ENCODE measurements around the gene ADK.

The ADK gene

DNA sequence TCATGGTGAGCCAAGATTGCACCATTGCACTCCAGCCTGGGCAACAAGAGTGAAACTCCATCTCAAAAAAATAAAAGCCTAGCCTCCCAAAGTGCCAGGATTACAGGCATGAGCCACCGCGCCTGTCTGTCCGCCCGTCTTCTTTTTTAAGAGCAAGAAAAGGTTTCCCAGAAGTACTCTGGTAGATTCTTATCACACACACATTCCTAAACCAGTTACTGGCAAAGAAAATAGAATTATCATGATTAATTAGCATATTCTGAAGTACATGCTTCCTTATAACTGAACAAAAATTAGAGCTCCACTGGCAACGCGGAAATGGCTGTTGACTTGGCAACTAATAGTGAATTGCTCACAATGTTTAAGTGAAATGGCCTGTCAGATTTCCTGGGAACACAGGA is 87.0 kb downstream of the ADK start:
- DNase-seq (ENCODE audit: low read depth in 2 of 2) = no peak

DNA sequence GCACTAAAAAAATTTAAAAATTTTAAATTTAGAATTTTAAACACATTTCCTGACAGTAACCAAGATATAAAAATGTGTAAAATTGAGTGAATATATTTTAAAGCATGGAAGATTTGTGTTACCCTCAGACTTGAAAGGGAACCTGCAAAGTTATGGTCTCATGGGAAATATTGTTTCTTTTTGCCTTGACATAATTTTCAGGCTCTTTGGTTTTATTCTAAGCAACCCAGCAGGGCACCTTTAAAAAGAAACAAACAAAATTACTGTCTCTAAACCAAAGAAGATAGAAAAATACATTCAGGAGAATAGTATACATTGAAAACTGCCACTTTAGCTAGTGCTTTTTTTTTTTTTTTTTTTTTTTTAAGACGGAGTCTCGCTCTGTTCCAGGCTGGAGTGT is 87.5 kb downstream of the ADK start:
- no peak for DNase-seq (ENCODE audit: low read depth in 2 of 2)

DNA sequence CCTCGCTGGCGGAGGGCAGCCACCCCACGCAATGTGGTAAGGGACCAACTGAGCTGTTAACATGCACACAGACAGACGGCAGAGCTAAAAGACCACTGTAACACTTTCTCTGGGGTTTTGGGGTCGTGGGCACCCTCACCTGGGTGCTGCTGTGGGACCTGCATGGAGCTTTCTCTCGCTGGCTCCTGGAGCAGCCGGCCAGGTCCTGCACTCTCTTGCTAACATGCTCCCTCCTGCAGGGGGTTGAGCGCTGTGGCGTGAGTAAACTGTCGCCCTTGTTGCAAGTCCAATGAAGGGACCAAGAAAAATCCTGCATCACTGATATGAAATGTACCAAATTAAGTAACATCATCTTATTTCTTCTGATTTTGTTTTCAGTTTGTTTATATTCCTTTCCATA is 92.0 kb downstream of the ADK start:
- DNase-seq (ENCODE audit: low read depth in 2 of 2) = no peak

DNA sequence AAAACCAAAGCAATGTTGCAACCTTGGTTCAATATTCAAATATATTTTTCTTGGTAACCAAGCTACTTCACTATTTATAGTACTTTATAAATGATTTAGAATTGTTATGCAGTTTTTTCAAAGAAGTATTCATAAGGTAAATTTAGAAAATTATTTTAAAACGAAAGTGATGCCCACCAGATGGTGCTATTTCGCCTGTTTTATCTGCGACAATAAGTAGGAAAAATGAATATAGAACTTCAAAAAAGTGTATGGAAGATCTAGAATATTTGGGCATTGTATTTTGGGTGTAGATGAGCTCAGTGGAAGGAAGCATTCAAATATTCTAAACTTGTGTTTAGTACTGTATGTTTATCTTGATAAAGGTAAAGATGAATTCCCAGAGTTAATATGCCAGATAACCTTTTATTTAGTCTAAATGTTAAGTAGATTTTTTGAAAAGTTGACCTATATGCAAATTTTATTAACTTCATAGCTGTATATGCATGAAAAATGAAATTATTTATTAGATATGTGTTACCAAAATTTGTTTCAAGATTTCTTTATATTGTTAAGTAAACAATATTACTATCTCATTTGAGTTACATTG is 93.2 kb downstream of the ADK start:
- no peak for DNase-seq (ENCODE audit: low read depth in 2 of 2)

DNA sequence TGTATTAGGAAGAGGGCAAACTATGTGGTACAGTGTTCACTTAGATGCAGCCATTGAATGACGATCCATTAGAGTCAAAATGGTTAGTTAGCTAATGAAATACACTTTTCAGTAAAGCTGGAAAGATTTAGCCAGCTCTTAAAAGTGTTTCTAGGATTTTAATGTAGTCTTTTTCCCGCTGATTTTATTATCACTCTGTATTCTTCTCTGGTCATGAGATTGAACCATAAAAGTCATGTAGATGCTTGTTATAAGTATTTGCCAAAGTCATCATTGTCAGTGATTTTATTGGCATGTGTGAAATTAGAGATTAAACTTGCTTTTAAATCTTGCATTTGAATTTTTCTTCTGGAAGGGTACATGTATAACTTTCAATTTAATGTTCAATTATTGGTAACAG is 93.8 kb downstream of the ADK start:
- DNase-seq (ENCODE audit: low read depth in 2 of 2) = no peak

DNA sequence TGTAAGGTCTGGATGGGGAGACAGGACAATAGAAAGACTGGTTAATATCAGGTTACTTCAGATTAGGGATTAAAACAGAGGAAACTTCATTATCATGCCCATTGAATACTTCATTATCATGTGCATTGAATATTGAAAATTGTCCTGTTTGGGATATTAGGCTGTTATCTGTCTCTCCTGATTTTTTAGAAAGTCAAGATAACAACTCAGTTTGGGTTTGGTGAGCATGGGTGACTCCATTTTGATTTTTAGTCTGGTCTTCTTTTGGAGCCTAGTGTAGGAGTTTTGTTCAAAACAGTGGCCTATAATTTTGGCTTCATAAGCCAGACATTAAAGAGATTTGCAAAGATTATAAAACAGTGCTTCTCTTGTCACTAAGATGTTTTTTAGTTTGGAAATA is 95.5 kb downstream of the ADK start:
- no peak for DNase-seq (ENCODE audit: low read depth in 2 of 2)

DNA sequence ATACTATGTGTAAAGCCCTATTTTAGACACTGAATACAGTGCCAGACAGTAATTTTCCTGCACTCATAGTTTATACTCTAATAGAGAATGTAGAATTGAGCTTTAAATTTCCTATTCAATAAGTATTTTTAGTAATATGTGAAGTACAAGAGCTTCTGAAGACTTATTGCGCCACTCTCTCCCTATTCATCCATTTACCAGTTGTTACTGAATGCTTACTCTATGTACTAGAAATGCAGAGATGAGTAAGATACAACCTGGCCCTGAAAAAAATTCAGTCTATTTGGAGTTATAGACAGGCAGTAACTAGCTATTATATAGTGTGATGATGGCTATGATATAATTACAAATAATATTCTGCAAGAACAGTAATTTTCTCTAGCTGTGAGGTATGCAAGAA is 98.8 kb downstream of the ADK start:
- no peak for DNase-seq (ENCODE audit: low read depth in 2 of 2)

DNA sequence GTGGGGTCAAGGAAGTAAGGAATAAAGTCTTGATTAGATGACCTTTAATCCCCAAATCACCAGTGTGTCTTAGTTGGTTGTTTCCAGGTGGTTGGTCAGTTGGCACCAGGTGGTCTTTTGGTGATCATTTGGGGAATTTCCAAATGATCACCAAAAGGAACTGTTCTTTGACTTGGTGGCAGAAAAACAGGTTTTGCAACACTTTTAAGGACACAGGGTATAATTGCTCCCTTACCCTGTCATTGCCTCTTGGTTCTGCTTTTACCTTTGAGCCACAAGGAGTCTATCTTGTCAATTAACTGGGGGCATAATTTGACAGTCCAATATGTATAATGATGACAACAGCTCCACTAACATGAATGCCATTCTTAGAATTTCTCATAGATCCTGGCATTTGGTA is 104.2 kb downstream of the ADK start:
- no peak for DNase-seq (ENCODE audit: low read depth in 2 of 2)

DNA sequence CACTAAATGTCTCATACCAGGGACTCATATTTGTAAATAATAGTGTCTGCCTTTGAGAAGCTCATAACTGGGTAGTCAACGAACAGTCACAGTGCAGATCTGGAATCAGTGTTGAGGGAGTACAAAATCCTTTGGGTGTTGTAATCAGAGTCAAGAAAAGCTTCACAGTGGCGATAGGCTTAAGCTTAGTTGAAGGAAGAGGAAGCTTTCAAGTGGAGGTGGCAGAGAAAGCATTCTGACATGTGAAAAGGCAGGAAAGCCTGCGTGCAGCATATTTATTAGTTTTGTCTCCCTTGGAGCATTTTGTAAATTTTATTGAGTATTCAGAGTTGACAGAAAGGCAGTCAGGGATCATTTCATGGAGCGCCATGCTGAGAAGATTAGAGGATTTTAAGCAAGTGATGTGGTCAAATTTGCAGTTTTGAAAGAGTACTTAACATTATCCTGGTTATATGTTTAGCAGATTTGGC is 104.9 kb downstream of the ADK start:
- no peak for DNase-seq (ENCODE audit: low read depth in 2 of 2)

DNA sequence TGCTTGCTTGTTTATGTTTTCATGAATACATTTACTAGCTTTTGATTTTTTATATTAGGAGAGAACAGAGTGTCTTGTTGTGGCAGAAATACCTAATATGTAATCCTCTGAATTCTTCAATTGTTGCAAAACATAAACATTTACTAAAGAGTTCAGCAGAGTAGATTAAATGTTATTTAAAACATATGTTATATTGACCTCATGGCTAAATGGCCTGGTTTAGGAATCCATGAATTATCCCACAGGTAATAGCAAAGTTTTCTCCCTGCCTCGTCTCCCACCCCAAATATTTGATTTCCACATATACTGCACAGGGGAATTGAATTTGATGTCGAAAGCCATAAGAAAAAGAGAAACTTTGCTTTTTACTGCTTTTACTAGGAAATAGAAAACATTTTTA is 111.8 kb downstream of the ADK start:
- no peak for DNase-seq (ENCODE audit: low read depth in 2 of 2)

DNA sequence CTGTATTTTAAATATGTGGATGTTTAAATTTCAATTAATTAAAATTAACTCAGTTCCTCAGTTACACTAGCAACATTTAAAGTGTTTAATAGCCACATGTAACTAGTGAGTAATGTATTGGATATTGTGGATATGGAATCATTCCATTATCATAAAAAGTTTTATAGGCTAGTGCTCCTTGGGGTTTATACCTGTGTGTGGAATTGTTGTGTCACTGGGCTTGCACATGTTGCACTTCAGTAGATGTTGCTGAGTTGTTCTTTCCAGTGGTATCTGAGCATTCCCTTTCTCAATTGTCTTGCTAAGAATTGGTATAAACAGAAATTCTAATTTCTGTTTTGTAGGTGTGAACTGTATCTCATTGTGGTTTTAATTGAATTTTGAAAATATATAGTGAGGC is 113.0 kb downstream of the ADK start:
- DNase-seq (ENCODE audit: low read depth in 2 of 2) = no peak

DNA sequence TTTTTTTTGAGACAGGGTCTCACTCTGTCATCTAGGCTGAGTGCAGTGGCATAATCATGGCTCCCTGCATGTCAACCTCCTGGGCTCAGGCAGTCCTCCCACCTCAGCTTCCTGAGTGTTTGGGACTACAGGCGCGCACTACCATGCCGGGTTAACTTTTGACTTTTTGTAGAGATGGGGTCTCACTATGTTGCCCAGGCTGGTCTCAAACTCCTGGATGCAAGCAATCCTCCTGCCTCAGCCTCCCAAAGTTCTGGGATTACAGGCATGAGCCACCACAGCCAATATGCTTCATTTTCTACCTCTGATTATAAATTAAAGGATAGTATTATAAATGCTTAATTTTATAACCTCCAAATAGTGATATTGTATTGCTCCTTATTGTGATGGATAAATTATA is 121.3 kb downstream of the ADK start:
- no peak for DNase-seq (ENCODE audit: low read depth in 2 of 2)

DNA sequence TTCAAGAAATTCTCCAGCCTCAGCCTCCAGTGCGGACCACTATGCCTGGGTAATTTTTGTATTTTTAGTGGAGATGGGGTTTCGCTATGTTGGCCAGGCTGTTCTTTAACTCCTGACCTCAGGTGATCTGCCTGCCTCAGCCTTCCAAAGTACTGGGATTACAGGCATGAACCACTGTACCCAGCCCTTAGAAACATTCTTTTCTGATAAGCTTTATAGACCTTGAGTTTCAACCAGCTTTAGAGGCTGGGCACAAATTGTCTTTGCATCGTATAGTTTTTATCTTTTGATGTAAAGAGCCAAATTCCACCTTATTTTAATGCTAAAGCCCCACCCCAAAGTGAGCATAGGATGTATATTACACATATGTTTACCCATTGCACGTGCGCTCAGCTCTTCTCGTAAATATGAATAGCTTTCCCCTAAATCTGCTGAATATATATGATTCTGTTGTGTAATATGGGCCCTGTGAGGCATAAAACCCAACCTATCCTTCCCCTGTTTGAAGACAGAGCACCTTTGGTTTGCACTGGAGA is 124.8 kb downstream of the ADK start:
- no peak for DNase-seq (ENCODE audit: low read depth in 2 of 2)

DNA sequence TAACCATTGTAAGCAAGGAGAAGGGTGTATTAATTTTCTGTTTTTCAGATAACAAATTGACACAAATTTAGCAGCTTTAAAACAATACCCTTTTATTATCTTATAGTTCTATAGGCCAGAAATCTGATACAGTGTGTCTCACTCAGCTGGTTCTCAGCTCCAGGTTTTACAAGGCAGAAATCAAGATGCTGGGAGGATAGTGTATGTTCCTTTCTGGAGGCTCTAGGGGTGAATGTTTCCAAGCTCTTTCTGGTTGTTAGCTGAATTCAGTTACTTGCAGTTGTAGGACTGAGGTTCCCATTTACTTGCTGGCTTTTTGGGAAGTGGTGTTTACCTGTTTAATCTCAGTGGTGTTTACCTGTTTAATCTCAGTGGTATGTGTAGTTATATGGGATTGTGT is 125.4 kb downstream of the ADK start:
- DNase-seq (ENCODE audit: low read depth in 2 of 2) = no peak

DNA sequence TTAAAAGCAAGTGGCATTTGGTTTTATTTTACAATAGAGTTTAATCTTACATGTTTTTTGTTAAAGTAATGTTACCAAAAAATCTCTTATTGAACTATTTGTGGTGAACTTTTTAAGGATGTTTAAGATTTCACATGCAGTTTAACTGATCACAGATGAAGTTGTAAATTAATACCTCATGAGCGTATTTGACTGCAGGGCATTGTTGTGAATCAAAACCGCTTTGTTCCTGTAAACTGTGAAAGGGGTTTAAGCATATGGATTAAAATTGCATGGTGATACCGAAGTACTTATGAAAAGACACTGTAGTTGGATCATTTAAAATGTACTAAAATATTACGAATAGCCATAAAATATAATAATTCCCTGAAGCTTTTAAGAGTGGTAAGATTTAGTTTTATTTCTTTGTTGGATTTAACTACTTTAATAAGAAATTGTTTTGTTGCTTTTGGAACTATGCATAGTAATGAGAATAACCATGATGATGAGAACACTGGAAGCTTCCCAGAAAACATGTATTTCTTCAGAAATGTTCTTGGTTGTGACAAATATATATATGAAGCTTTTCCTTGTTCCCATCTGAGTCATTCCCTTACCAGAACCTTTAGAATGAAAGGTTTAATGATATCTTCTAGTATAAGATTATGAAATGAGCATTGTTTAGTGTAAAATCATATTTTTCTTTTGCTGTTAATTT is 131.3 kb downstream of the ADK start:
- peak; percentile 76 to 77 for DNase-seq (ENCODE audit: low read depth in 2 of 2)

DNA sequence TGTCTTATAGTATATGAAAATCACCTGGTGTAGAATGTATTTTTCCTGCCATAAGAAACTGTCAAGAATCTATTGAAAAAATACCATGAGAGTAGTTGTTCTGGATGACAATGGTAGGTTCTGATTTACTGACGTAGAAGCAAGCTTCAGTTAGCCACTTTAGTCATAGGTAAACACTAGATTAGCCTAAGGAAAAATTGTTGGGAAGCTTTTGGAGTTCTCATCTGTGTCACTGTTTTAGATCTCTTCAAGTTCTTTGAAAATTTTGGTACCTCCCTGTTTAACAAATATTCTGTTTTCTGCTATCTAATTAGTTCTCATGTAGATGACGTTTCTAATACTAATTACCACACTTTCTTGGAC is 131.8 kb downstream of the ADK start:
- peak in 1 of 2 experiments; percentile 17 for DNase-seq (ENCODE audit: low read depth in 2 of 2)

DNA sequence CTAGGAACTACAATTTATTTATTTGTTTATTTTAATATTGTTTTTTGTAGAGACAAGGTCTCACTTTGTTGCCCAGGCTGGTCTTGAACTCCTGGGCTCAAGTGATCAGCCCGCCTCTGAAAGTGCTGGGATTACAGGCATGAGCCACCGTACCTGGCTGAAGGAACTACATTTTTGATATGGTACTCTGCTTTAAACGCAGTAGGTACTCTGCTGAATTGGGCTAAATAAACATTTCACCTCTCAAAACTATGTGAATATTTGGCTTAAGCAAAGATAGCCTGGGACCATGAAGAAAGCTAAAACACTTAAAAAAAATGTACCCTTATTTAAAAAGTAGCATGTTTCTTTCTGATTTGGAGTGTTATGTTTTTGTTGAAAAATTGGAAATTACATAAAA is 138.2 kb downstream of the ADK start:
- no peak for DNase-seq (ENCODE audit: low read depth in 2 of 2)

DNA sequence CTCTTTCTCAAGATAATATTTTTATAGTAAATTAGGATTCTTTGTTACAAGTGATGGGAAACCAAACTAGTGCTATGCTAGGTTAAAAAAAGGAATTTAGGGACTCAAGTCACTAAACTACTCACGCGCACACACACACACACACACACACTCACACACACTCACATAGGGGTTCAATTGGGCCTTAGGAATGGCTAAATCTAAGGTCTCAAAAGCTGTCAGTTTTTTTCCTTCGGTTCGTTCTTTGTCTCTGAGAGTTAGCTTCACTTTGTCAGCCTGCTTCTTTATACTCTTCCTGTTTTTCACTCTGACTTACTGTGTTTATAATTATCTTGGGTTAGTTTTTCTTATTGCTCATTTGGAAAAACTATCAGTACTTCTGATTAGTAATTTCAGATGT is 138.9 kb downstream of the ADK start:
- DNase-seq (ENCODE audit: low read depth in 2 of 2) = no peak

DNA sequence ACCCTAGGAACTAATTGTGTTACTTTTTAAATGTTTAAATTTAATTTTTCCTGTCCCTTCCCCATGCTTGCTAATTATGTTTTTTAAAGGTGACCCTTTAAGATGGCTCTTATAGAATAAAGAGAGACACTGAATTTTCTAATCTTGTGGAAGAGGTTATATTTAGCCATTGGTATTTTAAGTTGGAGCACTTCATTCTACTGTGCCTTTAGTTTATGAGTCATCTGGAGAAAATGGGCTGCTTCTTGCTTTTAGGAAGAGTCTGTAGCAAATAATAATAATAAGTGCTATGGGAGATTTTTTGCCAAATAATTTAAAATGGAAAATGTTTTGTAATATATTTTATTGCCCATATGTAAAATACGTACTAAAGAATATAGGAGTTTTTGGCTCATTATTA is 139.7 kb downstream of the ADK start:
- peak; percentile 45 to 47 for DNase-seq (ENCODE audit: low read depth in 2 of 2)

DNA sequence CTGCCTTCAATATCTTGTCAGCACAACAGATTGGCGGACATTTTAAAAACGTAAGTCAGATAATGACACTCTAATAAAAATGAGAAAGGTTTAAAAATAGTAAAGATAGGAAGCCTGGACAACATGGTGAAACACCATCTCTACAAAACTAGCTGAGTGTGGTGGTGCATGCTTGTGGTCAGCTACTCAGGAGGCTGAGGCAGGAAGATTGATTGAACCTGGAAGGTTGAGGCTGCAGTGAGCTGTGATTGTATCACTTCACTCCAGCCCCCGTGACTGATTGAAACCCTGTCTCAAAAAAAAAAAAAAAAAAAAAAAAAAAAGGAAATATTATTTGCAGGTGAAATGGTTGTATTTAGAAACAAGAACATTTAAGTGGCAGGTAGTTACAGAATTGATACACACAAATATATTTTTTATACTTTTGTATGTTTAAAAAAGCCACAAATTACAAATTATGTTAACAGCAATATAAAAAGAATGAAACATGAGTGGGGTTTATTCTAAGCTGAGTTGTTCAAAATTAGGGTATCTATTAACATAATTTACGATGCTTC is 141.9 kb downstream of the ADK start:
- peak; percentile 43 to 46 for DNase-seq (ENCODE audit: low read depth in 2 of 2)

DNA sequence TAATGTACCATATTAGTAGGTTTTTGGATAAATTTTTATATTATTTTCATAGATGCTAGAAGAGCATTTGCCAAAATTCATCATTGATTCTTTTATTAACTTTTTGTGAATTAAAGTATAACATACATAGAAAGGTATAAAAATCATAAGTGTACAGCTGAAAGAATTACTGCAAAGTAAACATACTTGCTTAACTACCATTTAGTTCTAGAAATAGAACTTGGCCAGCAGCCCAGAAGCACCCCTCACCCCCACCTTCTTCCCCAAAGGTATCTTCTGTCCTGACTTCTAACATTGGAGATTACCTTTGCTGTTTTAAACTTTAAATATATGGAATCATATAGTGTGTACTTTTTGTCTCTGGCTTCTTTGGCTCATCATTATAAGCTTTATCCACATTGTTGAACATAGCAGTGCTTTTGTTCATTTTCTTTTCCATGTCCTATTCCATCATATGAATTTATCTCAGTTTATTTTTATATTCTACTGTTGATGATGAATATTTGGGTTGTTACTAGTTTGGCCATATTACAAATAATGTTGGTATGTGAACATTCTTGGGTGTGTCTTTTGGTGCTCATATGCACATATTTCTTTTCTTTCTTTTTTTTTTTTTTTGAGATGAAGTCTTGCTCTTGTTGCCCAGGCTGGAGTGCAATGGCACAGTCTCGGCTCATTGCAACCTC is 142.8 kb downstream of the ADK start:
- peak; percentile 57 to 68 for DNase-seq (ENCODE audit: low read depth in 2 of 2)

DNA sequence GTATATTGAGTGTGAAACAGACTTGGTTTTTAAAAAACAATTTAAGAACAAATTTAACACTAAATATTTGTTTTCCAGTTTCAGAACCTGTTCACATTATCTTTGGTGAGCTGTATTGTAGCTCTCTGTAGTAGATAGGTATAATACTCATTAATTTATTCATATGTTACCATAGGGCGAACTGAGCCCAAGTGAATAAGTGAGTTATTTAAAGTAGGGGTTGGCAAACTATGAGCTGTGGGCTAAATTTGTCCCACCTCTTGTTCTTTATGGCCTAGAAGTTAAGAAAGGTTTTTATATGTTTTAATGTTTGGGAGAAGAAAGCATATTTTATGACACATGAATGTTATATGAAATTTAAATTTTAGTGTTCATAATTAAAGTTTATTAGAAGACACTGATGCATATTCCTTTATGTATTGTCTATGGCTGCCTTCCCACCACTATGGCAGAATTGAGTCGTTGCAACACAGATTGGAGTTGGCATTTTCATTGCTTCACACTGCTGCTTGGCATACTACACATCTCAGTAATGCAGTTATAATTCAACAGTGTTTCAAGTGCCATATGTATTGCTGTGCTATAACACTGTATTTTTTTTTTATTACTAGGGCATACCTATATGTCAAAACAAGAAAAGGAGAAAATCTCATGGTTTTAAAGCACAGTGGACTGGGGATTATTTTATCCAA is 146.5 kb downstream of the ADK start:
- DNase-seq (ENCODE audit: low read depth in 2 of 2) = no peak
